ENCODE data around the gene DAPL1. TPM values are rescaled to one million over a fixed set of nuclear protein-coding genes. Genes with fewer than 3 reads are reported as not detected.

Gene DAPL1
- not detected in 2 replicates for polyA plus RNA-seq (2012; rRNA removed)
- 0.08 TPM in 1 of 2 replicates, not detected in the other for polyA plus RNA-seq (2012; cell fraction: cytosol; rRNA removed)
- not detected in 2 replicates for polyA plus RNA-seq (2012; cell fraction: nucleus; rRNA removed)

DNA sequence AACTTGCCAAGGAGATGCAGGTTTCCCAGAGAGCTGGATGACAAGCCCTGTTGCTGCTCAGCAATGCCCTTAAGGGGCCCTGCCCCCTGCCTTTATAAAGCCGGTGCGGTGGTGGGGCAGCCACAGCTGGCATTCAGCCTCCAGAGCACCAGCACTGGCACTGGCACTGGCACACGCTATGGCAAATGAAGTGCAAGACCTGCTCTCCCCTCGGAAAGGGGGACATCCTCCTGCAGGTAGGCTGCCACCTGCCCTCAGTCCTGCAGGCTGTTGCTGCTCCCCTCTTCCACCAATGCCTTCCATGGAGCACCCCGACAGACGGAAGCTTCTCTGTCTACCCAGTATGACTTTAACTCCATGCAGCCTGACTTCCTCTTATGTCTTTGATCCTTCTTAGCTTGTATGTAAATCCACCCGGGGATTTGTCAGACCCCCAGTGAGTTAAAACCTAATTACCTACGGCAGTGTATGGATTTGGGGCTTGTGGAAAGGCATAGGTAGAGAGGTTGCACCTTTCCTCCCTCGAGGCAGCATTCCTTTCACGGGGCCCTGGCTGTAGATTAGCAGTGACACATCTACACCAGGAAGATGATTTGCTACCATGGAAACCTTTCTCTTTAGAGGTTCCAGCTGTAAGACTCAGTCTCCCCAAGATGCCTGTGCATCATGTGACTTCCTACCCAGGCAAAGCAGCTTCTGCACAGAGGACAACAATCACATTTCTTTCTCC lies at the start of gene DAPL1:
Gene DAPL1 (plus strand): TSS at position 123 of the 730 bp plus-strand sequence. CDS start 56 bp downstream, at position 179.
- H3F3A ChIP-seq (replicated peaks; ENCODE audit: insufficient read depth) = no peaks in the 10 kb centered on the region
- no peaks in the 10 kb centered on the region for H3K9me3 ChIP-seq
- H3K4me3 ChIP-seq (ENCODE audit: low read depth in 2 of 2, low read length in 1 of 2) = no peak within 1 kb of the TSS
- ChIA-PET CTCF (interaction anchor here (1.7 kb wide), 1 partner anchor 42 kb away, joined by 5 read pairs; no protein-coding TSS in a partner anchor), POLR2A (no interaction called here)
- H3K27me3 ChIP-seq (ENCODE audit: insufficient read depth) = no peaks in the 10 kb centered on the region; the same call in 1 of the 2 replicates
- peaks cover 0 to 5% of the 10 kb centered on the region in 2 experiments; a peak in 2 of 4 replicates for H3K4me1 ChIP-seq (ENCODE audit: control insufficient read depth in 1 of 2, insufficient read depth in 2 of 2, low read depth in 1 of 2, low read length in 1 of 2)
- DNase-seq = peak; percentile 35
- no peaks in the 10 kb centered on the region for H4K20me1 ChIP-seq (ENCODE audit: insufficient read depth)
- H3K27ac ChIP-seq (ENCODE audit: low read depth in 2 of 2, low read length in 1 of 2) = no peak within 1 kb of the TSS
- no peak within 1 kb of the TSS for H3K9ac ChIP-seq
- 26% methylated on average over 8 of the region's 10 CpGs for WGBS (ENCODE audit: low lambda C conversion rate)
- TF ChIP-seq TEAD4 (IDR thresholded peaks at IDR 0.05; ENCODE audit: borderline replicate concordance, insufficient read depth) = no peak
- no peak for TF ChIP-seq CTCF (IDR thresholded peaks at IDR 0.05)
- TF ChIP-seq RAD21 (IDR thresholded peaks at IDR 0.05; ENCODE audit: low read length) = no peak
- TF ChIP-seq TCF12 (IDR thresholded peaks at IDR 0.05) = no peak
- no peak for TF ChIP-seq FOXM1 (IDR thresholded peaks at IDR 0.05; ENCODE audit: low read depth)
- TF ChIP-seq, protein P1, sequence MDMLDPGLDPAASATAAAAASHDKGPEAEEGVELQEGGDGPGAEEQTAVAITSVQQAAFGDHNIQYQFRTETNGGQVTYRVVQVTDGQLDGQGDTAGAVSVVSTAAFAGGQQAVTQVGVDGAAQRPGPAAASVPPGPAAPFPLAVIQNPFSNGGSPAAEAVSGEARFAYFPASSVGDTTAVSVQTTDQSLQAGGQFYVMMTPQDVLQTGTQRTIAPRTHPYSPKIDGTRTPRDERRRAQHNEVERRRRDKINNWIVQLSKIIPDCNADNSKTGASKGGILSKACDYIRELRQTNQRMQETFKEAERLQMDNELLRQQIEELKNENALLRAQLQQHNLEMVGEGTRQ (IDR thresholded peaks at IDR 0.05; ENCODE audit: borderline replicate concordance, low read depth, low read length) = no peak
- TF ChIP-seq YY1 (IDR thresholded peaks at IDR 0.05; ENCODE audit: low read depth) = no peak
- no peak for TF ChIP-seq NFIC (IDR thresholded peaks at IDR 0.05; ENCODE audit: borderline replicate concordance)
- no peak for TF ChIP-seq MEF2A (IDR thresholded peaks at IDR 0.05; ENCODE audit: borderline replicate concordance, low read depth)
- TF ChIP-seq FOSL2 (IDR thresholded peaks at IDR 0.05; ENCODE audit: borderline replicate concordance, low read depth) = no peak
- no peak for TF ChIP-seq RXRA (IDR thresholded peaks at IDR 0.05; ENCODE audit: borderline replicate concordance, low read depth)
- no peak for TF ChIP-seq POLR2AphosphoS5 (IDR thresholded peaks at IDR 0.05; ENCODE audit: low read depth, low read length)
- TF ChIP-seq GATA2 (CRISPR knock-in tag; IDR thresholded peaks at IDR 0.05) = no peak
- no peak for TF ChIP-seq EP300 (IDR thresholded peaks at IDR 0.05; ENCODE audit: borderline replicate concordance in 1 of 2, low read depth in 1 of 2, low read length in 1 of 2)
- no peak for TF ChIP-seq MXI1 (IDR thresholded peaks at IDR 0.05; ENCODE audit: low read depth, low read length)
- no peak for TF ChIP-seq CHD2 (IDR thresholded peaks at IDR 0.05; ENCODE audit: low read length, partially characterized antibody)
- no peak for TF ChIP-seq IRF3 (IDR thresholded peaks at IDR 0.05; ENCODE audit: low read depth, low read length)
- H3K36me3 ChIP-seq (replicated peaks in 1 of 2; ENCODE audit: control insufficient read depth in 1 of 2, insufficient read depth in 2 of 2, low read length in 1 of 2) = no peaks in the 10 kb centered on the region
- no peaks in the 10 kb centered on the region for H3K9me2 ChIP-seq
- H3K79me2 ChIP-seq (ENCODE audit: insufficient read depth) = no peaks in the 10 kb centered on the region
- no peak within 1 kb of the TSS for H3K4me2 ChIP-seq
- H2AFZ ChIP-seq (ENCODE audit: low read depth) = no peak within 1 kb of the TSS
